Right hindlimb (tissue), 1 donor: Measurements from ENCODE around the gene KBTBD8.

Source experiments
- DNase-seq: peaks from one replicate; pipeline ENCODE4 v3.0.0-alpha.2; 2018

Gene KBTBD8

DNA sequence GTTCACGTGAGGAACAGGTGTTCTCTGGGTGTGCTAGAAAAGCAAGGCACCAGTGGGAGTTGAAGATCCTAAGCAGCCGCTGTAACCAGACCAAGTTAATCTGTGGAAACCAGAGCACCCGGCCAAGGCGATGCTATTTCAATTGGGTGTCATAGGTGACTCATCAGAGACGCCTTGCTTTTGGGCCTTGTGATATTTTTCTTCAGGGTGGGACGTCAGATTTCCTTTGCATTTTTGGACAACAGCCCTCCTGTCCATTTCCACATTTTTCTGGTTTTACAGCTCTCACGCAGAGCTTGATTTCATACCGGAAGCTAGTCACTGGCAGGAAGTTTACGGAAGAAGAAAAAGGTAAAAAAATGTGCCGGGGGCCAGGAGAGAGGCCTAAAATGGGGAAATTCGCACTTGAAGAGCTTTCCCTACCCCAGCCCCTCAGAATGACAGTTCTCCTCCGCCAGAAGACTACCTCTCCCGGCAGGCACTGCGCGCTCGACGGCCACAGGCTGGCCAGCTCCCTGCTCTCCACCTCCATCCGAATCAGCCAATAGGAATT is 471 bp upstream of the KBTBD8 start:
- DNase-seq = no peak

DNA sequence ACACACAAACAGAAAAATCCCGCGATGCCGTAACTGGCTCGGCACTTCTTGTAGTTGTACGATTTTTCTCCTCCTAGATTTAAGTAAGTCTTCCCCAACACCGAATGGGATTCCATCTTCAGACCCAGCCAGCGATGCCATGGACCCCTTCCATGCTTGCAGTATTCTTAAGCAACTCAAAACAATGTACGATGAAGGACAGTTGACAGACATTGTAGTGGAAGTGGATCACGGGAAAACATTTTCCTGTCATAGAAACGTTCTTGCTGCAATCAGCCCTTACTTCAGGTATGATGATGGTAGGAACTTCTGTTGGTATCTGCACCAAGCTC is 763 bp downstream of the KBTBD8 start:
- DNase-seq = no peak

DNA sequence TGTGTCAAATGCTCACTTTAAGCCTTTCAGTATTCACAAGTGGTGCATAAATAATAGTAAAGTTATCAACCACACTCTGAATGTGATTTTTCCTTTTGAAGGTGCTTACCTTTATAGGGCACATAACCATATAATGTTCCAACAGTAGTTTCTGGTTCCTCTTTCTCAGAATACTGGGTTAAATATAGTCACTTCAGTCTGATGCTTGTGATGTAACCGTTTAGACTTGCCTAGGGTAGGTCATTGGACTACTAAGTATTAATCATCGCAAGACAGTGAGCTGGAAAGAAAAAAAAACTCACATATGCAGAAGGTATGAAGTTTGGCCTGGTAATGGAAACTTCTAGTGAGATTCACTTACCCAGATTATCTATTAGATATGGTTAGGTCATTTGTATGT is 1.9 kb downstream of the KBTBD8 start:
- DNase-seq = no peak

DNA sequence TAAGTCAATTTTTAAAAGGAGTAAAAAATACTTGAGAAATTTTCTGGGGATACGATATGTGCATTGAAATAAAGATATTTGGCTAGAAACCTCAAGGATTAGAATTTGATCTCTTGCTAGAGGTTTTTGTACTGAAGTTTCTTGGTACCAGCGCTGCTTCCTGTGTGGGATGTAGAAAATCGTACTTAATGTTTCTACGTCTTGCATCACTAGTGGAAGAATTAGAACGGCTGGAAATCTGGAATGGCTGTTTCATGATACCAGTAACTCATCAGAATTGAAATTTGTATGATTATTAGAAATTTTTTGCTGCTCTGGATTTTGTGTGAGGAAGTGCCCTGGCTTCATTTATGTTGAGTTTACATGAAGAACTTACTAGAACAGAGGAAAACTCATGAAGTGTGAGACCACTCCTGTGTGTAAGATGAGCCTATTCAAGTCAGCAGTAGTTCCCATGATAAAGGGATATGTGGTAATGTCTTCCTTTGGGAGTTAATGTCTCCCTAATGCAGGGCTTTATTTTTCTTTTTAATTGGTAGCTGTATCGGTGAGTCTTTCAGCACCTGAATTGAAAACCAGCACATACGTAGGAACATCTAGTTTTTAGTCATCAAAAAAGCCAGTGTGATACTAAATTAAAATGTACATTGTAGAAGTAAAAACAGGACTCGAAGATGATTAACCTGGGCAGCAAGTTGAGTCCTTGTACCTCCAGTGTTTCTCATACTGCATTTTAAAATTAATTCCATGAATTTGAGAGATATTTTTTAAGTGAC is 3.2 kb downstream of the KBTBD8 start:
- no peak for DNase-seq

DNA sequence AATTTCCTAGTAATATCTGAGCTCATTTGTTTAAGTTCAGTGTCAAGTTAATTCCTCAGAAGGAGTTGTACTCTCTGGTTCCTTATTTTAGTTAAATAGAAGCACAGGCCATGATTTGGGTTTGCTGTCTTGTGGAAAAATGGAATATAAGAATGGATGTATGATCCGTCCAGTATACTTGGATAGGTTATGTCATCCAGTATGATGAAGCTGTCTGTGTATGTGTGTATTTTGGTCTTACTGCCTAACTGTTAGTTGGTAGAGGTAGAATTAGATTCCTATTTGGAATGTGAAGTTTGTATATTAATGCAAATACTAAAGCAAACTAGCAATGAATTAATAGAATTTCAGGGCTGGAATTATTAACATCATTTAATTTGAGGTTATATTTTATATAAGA is 7.9 kb downstream of the KBTBD8 start:
- no peak for DNase-seq

DNA sequence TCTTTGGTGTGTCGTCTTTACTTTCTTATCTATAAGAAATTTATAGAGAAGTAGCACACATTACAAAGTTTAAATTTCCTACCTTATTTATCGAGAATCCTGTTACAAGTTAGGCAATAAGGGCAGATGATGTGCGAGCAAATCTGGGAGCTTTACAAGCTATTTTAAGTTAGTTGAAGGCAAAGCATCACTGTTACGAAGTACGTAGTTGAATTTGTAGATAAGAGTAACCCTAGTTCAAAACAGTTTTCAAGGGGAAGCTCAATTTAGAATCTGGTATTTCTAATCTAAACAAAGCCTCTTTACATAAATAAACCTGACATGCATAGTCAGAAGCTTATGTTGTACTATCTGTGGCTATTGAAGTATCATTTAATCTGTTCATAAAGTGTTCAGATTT is 8.4 kb downstream of the KBTBD8 start:
- no peak for DNase-seq

DNA sequence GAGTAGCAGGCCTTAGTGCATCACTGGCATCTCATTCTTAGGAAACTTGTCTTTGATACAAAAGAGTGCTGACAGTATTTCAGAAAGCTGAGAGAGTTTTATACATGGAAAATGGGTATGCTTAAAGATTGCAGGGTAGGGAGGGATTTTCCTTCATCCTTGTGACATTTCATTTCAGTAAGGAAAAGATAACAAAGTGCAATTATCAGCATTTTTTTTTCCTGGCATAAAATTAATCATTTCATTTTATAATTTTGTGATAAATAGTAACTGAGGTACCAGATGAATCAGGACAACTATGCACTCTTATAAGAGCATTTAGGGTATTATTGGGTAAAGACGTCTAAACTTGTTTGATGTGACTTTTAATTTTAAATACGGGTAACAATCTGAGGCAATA is 10.3 kb downstream of the KBTBD8 start:
- no peak for DNase-seq

DNA sequence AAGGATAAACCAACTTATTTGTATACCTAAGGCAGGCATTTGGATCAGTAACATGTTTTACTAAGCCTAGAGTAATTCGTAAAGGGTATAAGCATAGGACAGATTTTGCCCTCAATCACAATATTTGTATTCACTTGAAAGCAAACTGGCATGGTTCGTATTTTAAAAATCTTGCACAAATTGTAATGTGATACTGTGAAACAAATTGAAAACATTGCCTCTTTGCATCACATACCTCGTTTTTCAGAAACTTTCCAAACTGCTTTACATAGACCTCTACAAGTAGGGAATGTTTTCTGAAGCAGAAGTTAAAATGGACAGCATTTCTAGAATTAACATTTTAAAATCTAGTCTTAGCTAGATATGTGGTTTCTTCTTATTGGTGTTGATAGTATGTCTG is 11.6 kb downstream of the KBTBD8 start:
- no peak for DNase-seq

DNA sequence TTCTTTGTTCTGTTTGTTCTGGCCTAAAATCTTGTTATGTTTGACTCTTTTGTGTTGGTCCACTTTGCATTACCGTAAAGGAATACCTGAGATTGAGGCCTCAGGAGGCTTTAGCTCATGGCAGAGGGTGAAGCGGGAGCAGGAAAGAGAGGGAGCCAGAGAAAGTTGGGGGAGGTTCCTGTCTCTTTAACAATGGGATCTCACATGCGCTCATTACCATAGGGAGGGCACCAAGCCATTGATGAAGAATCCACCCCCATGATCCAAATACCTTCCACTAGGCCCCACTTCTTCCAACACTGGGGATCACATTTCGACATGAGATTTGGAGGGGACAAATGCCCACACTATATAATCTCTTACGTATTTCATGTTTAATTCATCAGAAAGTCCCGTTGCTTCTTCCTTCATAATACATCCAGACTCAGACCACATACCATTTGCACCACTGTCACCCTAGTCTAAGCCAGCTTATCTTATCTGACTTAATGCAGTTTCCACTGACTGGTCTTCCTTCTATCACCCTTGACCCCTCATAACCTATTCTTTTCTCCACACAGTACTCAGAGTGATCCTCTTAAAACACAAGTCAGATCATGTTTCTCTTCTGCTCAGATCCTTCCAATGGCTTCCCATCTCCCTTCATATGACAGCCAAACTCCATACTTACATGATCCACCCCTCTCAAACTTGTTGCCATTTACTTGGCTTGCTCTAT is 13.5 kb downstream of the KBTBD8 start:
- no peak for DNase-seq

DNA sequence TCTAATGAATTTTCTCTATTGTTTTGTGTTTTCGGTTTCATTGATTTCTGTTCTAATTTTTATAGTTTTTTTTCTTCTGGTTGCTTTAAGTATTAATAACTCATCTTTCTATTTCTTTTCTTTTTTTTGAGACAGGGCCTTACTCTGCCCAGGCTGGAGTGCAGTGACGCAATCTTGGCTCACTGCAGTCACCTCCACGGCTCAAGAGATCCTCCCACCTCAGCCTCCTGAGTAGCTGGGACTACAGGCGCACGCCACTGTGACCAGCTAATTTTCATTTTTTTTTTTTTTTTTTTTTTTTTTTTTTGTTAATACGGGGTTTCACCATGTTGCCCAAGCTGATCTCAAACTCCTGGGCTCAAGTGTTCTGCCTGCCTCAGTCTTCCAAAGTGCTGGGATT is 14.5 kb downstream of the KBTBD8 start:
- DNase-seq = no peak

DNA sequence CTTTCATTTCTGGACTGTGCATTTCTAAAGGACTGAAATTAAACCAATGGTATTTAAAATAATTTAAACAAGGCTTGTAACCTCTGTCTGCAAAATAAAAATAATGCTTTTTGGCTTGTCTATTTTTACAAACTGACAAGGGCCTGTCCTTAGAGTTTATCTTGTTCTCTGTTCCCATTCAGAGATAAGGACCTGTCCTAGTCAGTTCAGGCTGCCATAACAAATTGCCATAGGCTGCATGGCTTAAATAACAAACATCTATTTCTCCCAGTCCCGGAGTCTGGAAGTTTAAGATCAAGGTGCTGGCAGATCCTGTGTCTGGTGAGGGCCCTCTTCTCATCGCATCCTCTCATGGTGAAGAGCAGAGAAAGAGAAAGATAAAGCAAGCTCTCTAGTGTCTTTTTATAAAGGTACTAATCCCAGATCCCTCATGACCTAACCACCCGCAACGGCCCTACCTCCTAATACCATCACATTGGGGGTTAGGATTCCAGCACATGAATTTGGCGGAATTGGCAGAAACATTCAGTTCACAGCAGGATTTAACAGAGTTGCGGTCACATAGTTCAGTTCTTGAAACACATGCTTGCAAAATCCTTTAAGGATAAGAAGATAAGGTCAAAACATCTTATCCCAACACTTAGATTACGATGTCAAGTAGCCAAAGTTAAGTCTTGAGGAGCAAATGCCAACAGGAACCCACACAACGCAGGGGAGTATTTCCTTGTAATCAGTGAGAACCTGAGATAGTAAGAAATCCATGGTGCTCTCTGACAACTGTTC is 17.8 kb downstream of the KBTBD8 start:
- DNase-seq = no peak

DNA sequence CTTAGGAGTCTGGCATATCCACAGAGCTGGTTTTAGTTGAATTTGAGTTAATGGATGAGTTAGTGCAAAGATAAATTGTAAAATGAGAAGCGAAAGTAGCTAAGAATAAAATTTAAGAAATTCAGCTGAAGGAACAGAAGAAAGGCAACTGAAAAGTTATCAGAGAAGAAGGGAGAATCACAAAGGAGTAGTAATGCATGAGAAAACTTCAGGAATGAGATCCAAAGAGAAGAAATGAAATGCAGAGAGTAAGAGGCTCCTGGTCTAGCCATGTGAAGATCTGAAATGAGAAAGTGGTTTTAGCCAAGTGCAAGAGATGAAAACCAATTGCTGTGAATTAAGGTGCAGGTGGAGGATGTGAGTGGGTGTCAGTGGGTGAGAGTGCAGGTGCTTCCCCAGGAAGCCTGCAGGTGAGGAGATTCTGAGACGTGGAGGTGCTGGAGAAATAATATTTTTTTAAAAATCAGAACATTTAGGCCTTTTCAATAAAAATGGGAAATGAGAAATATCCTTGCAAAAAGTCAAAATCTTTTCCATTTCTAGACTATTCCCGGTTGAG is 18.5 kb downstream of the KBTBD8 start:
- no peak for DNase-seq

DNA sequence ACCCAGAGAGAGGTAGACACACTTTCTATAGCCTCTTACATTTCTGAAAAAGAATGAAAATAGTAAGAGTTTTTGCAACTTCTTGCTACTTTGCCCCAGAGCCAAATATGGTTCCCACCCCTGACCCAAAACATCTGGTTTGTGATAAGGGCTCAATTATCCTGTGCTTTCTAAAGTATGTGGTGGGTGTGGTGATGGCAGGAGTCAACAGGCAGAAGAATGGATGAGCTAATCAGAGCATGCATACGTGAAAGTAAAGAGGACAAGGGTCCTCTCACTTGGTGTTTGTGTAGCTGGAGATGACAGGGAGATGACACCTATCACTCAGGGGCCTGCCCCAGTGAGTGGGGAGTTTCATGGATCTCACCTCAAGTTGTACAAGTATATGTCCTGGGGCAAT is 19.1 kb downstream of the KBTBD8 start:
- DNase-seq = no peak

DNA sequence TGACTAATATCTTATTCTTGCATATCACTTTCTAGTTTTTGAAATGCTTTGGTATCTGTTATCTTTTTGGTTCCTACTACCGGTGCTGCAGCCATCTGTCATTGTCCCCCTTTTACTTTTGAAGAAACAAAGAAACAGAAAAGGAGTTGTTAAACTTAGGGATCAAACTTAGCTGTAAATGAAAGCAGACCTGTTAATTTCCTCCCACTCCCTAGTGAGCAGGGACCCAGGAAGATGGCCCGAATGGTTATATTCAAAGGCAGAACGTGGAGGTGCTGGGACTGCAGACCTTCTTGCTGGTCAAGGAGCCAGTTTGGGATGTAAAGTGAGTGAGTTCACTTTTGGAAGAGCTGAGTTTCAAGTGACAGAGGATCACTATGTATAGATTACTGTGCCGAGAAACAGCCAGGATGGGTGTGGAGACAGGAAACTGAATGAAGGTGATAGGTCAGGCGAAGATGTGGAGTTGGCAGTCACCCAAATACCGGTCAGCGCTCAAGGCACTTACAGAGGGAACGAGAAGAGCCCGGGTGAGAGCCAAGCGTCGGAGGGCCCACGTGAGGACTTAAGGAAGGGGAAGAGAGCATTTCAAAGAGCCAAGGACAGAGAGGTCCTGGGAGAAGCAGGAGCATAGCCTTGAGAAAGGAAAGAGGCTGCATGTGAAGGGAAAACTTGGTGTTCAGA is 20.1 kb downstream of the KBTBD8 start:
- no peak for DNase-seq

DNA sequence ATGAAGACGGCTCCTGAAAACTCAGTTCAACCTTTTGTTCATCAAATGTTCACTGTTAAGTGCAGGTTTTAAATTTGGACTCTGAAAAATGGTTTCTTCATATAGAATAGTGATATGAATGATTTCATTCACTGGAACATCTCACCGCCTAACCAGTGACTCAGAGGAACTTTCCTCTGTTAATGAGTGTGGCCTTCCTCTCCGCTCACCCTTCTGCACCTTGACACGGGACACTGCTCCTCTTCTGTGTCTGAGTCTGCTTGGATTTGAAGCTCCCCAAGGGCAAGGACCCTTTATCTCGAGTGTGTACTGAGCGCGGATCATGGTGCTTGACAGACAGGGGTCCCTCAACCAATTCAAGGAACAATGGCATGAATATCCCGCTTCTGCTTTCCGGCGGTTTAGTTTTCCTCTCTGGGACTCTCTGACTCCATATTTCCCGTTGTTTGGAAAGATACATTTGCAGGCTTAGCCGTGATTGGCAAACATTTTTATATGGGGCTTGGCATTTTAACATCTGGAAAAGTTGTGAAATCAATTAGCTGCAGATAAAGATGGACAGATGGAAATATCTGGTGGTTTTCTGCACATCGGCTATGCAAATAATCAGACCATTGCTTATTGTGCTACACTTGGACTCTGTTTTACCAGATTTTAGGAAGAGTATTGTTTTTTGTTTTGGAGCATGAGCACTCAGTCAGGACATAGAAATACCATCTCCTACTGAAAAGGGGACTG is 20.9 kb downstream of the KBTBD8 start:
- DNase-seq = peak; percentile 20

DNA sequence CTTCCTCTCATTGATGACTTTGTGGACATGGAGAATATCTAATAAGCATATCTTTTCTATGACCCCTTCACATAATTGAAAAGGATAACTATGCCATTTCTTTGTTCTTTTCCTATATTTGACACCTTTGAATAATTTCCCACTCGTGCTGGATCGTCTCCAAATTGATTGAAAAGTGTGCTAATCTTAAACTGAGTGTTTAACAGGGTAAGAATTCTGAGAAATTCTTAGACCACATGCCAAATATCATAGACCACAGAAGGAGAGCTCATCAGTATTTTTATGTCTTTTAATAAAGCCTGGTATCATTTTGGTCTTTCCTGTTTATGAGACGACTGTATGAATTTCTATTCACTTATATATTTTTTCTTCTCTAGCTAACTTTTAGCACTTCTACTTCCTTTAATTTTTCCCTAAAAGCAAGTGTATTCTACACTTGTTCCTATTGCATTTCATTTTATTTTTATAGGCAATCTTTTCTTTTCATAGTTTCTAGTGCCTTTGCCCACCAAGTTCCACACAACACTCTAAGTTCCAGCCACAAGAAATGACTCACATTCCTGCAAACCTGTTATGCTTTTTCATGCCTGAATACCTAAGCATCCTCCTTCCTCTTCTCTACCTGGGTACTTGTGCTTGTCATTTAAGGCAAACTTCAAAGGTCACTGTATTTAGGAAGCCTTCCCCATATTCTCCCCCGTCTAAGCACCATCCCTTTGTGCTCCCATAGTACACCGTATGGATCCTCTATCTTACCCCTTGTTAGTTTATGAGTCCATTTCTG is 30.1 kb downstream of the KBTBD8 start:
- no peak for DNase-seq

DNA sequence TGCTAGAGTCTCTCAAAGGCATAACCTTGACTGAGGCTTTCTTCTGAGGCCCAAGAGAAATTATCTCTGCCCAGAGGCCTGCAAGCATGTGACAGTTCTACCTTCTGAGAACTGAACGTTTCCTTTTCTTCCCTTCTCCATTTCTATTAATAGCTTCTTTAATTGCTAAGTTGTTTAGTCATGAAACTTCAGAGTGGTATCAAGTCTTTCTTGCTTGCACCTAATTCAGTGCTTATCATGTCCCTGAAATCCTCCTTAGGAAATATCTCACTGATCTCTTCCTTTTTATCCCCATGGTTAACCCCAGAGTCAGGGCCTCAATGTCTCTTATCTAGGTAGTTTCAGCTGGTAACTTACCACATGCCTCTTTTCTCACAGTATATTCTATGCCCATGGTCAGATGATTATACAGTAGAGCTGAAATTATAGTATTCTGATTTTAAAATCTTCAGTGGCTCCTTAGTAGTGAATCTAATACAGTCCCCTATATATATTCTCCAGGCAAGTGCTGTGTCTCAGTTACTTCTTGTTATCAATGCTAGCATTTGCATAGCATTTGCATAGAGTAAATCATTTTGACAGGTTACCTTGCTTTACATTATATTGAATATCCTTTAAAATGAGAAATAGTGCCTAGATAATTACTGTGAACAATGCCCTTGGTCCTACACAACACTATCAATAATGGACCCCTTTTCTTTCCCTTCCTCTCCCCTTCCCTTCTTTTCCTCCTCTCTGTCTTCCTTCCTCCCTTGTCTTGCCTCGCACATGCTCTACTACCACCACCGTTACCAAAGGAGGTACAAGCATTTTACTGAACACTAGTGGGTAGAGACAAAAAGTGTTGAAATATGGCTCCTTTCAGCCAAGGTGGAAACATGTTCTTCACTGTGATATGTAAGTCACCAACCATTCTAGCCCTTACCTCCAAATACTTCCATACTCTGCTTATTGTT is 33.0 kb downstream of the KBTBD8 start:
- no peak for DNase-seq

DNA sequence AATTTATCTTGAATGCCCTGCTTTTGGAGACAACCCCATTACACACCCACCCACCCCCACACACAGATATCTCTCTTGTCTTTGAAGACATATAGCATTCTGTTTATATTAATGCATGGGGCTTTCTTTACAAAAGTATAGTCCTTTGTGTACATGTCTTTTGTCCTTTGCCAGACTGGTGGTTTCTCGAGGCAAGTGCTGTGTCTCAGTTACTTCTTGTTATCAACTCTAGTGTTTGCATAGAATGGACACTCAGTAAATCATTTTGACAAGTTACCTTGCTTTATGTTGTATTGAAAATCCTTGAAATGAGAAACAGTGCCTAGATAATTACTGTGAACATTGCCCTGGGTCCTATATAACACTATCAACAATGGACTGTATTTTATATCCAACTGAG is 33.9 kb downstream of the KBTBD8 start:
- no peak for DNase-seq

DNA sequence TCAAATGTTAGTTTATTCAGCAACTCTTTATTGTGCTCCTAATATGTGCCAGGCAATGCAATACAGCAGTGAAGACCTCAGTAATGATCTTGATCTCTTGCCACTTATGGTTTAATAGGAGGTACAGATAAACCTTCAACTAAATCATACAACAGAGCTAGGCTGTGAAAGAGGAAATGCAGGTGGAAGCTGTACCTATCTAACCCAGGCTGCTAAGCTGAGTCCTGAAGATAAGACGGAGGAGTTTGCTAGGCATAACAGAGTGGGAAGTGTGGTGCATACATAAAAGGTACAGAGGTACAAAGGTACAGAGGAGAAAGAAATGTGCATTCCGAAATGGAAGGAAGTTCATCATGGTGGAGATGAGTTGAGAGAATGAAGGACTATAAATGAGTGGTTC is 35.0 kb downstream of the KBTBD8 start:
- DNase-seq = no peak

DNA sequence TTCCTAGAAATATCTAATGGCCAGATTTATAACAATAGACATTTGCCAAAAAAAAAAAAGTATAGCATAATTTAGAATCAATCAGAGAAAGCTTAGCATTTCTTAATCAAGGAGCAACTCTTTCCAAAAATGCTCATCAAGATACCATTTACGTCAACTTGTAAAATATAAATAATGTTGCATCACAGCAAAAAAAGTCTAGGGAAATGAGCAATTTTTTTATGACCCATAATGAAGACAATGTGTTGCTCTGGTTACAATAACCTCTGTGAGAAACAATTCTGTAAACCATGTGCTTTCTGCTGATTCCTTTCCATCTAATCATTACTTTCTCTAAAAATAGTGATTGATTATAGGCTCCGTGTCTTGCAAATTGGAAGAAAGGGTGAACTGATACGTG is 36.3 kb downstream of the KBTBD8 start:
- no peak for DNase-seq
